Adrenal gland (tissue), 12 donors: ENCODE data around the gene CCDC88B. TPM values are rescaled to one million over a fixed set of nuclear protein-coding genes. Genes with fewer than 3 reads are reported as not detected.

Experiments
- DNase-seq, 7 donors: peaks; one replicate each; pipeline ENCODE4 v3.0.0-alpha.2; 2019 to 2020
- H3K27ac ChIP-seq, 5 donors: fragments of 200-600 bp; sonication (generic) in 4 of 5; 1 replicate in 3 of 5; 2 replicates in 2 of 5; pipeline versions ENCODE4 v1.5.1 to v1.8.0; 2016 to 2020; ENCODE audit warnings: mild to moderate bottlenecking in 1 of 5
- H3K27me3 ChIP-seq: fragments of 200-600 bp; 2 replicates; pipeline ENCODE4 v1.8.0; 2021
- H3K36me3 ChIP-seq, 2 donors: fragments of 200-600 bp; replicated peaks in 1 of 2; 1 replicate in 1 of 2; 2 replicates in 1 of 2; pipeline versions ENCODE4 v1.5.1 to v1.8.0; 2018 to 2022
- H3K4me1 ChIP-seq, 2 donors: fragments of 200-600 bp; replicated peaks in 1 of 2; 1 replicate in 1 of 2; 2 replicates in 1 of 2; pipeline versions ENCODE4 v1.5.1 to v1.8.0; 2018 to 2021
- H3K4me3 ChIP-seq, 4 donors: fragments of 200-600 bp; sonication (generic) in 3 of 4; one replicate each; pipeline ENCODE4 v1.5.1; 2016 to 2018
- H3K9me3 ChIP-seq, 3 donors: fragments of 200-600 bp; sonication (generic) in 1 of 3; replicated peaks in 1 of 3; 1 replicate in 2 of 3; 2 replicates in 1 of 3; pipeline versions ENCODE4 v1.5.1 to v1.8.0; 2016 to 2021
- CTCF ChIP-seq, 6 experiments: fragments of 450-650 bp in 4 of 6; fragments of 200-600 bp in 2 of 6; sonication (generic) in 1 of 6; IDR thresholded peaks; 1 replicate in 5 of 6; 2 replicates in 1 of 6; pipeline versions ENCODE4 v1.5.1 to v1.8.0; 2016 to 2021; ENCODE audit warnings: antibody characterized with exemption in 6 of 6, mild to moderate bottlenecking in 2 of 6, moderate library complexity in 1 of 6
- POLR2A ChIP-seq, 2 donors: fragments of 450-650 bp; IDR thresholded peaks; one replicate each; pipeline ENCODE4 v1.6.1; 2017; ENCODE audit warnings: antibody characterized with exemption in 2 of 2, mild to moderate bottlenecking in 2 of 2, moderate library complexity in 1 of 2
- WGBS, 4 donors: extraction: QIAGEN DNeasy Blood & Tissue Kit in 2 of 4; methylation state at CpG; one replicate each; pipeline versions ENCODE4 v1.1.5 to v1.1.7; 2013 to 2017; 5-methylcytosine and 5-hydroxymethylcytosine counted together
- intact Hi-C, 2 donors: fragments of 100-400 bp; cut with DNase I; formaldehyde crosslinking; loops; one replicate each; pipeline versions ENCODE4 v1.14.1 to v1.15.0; 2022 to 2023
- polyA plus RNA-seq, 3 donors: library from polyadenylated mRNA; stranded (reverse); fragments of 200-250 nt in 2 of 3; fragments of 350-450 nt in 1 of 3; fragmentation: Illumina TruSeq in 1 of 3; extraction: RNeasy Lipid Tissue Mini Kit (QIAGEN cat#74804) in 1 of 3; gene quantifications; one replicate each; pipeline ENCODE4 v1.2.3, GENCODE V29; 2013 to 2014
- total RNA-seq, 9 donors: library from RNA; depleted of rRNA in 4 of 9; stranded (reverse); fragments of >200 nt in 4 of 9; fragments of 120-200 nt in 1 of 9; fragmentation: NEBNext Ultra II Directional in 1 of 9; extraction: Animal tissue kit (Norgen Biotek cat#: 25700) in 1 of 9; gene quantifications; one replicate each; pipeline versions ENCODE4 v1.1.0 to v1.2.4, GENCODE V29; 2013 to 2023
- donor health status: healthy with polysubstance abuse.
- donor health status: Bipolar disorder and iron deficiency.
- donor health status: DM: yes; HTN: yes; CAD: no.
- donor health status: DM: no; HTN: no; CAD: no.
- donor health status: DM: no; HTN: no; CAD: no.
- donor health status: DM: yes; HTN: yes; CAD: no.

The CCDC88B gene
- total and polyA plus RNA-seq, 12 donors = 5.1 to 143 (median 14.5) TPM

DNA sequence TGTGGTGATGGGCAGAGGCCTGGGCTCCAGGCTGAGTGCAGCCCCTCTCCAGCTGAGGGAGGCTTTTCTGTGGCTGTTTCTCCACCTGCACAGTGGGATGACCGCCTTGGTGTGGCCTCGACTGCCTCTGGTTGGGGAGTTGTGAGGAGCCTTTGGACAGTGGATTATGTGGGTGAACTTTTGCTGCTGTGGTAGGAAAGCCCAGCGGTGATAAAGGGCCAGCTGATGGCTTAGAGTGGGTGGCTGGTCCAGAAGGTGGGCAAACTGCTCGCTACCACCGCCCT lies 36.0 kb upstream of the CCDC88B start:
- DNase-seq = peak in 1 of 7 donors; percentile 57
- Histone ChIP-seq H3K36me3 (no peaks in the 10 kb centered on the region), H3K4me1 (peaks cover 28 to 45% of the 10 kb centered on the region in 2 donors), H3K9me3 (no peaks in the 10 kb centered on the region), H3K4me3 (peak overlapping the region in 1 of 4 donors; percentile 41), H3K27ac (peak overlapping the region in 4 of 5 donors; percentile 88 to 95 (median 91)), H3K27me3 (peaks cover 13% of the 10 kb centered on the region)
- TF ChIP-seq POLR2A (IDR thresholded peaks at IDR 0.05) = no peak
- TF ChIP-seq CTCF (IDR thresholded peaks at IDR 0.05) = no peak
- intact Hi-C loops = no loop called here
- 39 to 65% (median 56%) methylated on average over 4 to 5 of the region's 5 CpGs for WGBS, 4 donors

GRCh38 chr11:64304316-64305072 lies 35.5 kb upstream of the CCDC88B start:
- no peaks in the 10 kb centered on the region for H3K9me3 ChIP-seq
- peaks cover 23 to 40% of the 10 kb centered on the region in 2 donors for H3K4me1 ChIP-seq
- peak; percentile 89 to 97 (median 95) for DNase-seq
- H3K4me3 ChIP-seq = peak overlapping the region in 3 of 4 donors; percentile 41 to 91 (median 48)
- no peaks in the 10 kb centered on the region for H3K36me3 ChIP-seq
- intact Hi-C loops = no loop called here
- H3K27ac ChIP-seq = peak overlapping the region; percentile 88 to 95 (median 90)
- H3K27me3 ChIP-seq = peaks cover 8% of the 10 kb centered on the region
- WGBS, 4 donors = 0 to 1% (median 1%) methylated on average over 18 to 46 of the region's 46 CpGs
- TF ChIP-seq POLR2A (IDR thresholded peaks at IDR 0.05) (peak in 1 of 2 donors; percentile 57), CTCF (IDR thresholded peaks at IDR 0.05) (peak; percentile 79 to 94 (median 88))

- Histone ChIP-seq H3K36me3 (no peaks in the 10 kb centered on the region), H3K4me3 (peak within 1 kb of the TSS; percentile 41 to 91 (median 62)), H3K27ac (peak within 1 kb of the TSS; percentile 88 to 96 (median 90)), H3K9me3 (no peaks in the 10 kb centered on the region), H3K27me3 (peaks cover 1% of the 10 kb centered on the region), H3K4me1 (peaks cover 16 to 33% of the 10 kb centered on the region in 2 donors)
- TF ChIP-seq CTCF (IDR thresholded peaks at IDR 0.05) (no peak), POLR2A (IDR thresholded peaks at IDR 0.05) (peak; percentile 56 to 77)
- 0 to 1% (median 0%) methylated on average over 11 to 79 of the region's 81 CpGs for WGBS, 4 donors
- peak; percentile 99 to 100 (median 100) for DNase-seq
- intact Hi-C loops = no loop called here
Measured at GRCh38 chr11:64305075-64305690, 34.8 kb upstream of the CCDC88B start, which contains the start of gene ESRRA. Gene ESRRA, plus strand, starts transcription at chr11:64305524. Its CDS starts 1,656 bp downstream, at chr11:64307180.

DNA sequence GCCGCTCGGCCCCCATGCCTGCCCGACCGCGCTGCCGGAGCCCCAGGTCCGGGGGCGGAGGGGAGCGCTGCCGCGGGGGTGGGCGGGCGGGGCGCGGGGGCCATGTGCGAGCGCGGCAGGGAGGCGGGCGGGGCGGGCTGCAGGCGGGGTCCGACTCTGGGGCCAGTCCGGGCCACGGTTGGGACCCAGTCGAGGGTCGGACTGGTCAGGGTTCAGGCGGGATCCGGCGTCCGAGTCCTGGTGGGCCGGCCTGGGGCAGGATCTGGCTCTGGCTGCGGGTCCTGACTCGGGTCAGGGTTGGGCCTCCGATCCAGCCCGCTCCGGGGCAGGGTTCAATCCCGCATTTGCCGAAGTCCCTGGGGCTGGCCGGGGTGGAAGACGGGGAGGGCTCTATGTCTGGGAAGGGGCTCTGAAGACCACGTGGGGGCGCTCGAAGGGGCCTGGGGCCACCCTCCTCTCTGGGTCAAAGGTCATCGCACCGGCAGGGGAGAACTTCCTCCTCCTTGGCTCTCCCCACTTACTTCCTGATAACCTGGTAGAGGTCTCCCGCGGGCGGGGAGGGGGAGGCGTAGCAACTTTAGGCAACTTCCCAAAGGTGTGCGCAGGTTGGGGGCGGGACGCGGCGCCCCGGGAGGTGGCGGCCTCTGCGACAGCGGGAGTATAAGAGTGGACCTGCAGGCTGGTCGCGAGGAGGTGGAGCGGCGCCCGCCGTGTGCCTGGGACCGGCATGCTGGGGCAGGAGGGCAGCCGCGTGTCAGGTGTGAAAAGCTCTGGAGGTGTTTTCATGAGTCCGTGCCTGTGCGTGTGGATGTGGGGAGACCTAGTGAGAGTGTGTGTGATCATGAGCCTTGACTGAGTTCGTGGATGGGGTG lies 34.1 kb upstream of the CCDC88B start:
- peak; percentile 57 to 84 (median 74) for DNase-seq
- H3K4me1 ChIP-seq = peaks cover 9 to 26% of the 10 kb centered on the region in 2 donors
- WGBS, 4 donors = 0 to 1% (median 1%) methylated on average over 13 to 68 of the region's 71 CpGs
- no peaks in the 10 kb centered on the region for H3K27me3 ChIP-seq
- H3K4me3 ChIP-seq = peak overlapping the region; percentile 33 to 91 (median 62)
- TF ChIP-seq CTCF (IDR thresholded peaks at IDR 0.05) = no peak
- TF ChIP-seq POLR2A (IDR thresholded peaks at IDR 0.05) = peak in 1 of 2 donors; percentile 38
- H3K9me3 ChIP-seq = no peaks in the 10 kb centered on the region
- intact Hi-C loops = no loop called here
- H3K27ac ChIP-seq = peak overlapping the region; percentile 7 to 96 (median 73)
- H3K36me3 ChIP-seq = no peaks in the 10 kb centered on the region
